ENCODE data around the gene CREBBP.

DNA sequence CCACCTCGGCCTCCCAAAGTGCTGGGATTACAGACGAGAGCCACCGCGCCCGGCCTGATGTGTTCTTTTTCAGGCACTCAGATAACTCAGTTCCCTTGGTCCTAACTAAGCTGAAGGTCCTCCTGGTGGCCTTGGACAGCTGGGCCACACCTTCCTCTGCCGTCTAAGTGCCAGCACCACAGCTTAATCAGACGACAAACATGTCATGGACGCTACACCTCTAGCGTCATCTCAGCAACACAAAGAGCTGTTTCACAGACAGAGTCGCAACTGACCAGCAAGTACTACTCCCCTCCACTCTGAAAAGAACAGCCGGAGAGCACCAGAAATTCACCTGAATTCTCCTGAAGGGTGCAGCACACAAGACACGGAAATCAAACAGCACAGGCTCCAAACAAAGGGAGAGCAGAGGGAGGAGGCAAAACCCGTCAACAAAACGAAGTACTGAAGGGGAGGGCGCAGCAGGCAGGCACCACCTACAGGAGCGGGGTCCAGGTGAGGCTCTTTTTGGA, 167.6 kb downstream of the CREBBP start:
- TF ChIP-seq SP1 (IDR thresholded peaks at IDR 0.05) (no peak), FOXA1 (IDR thresholded peaks at IDR 0.05) (no peak), ZNF384 (IDR thresholded peaks at IDR 0.05) (no peak), TARDBP (IDR thresholded peaks at IDR 0.05) (no peak), LEF1 (IDR thresholded peaks at IDR 0.05; ENCODE audit: borderline replicate concordance) (no peak), FOXK2 (IDR thresholded peaks at IDR 0.05) (no peak), ELF4 (IDR thresholded peaks at IDR 0.05) (no peak), SUZ12 (IDR thresholded peaks at IDR 0.05) (no peak)
